CD14-positive monocyte (primary cell): ENCODE data around the gene DUOXA2. TPM values are rescaled to one million over a fixed set of nuclear protein-coding genes. Genes with fewer than 3 reads are reported as not detected.
A peak's percentile ranks its signal among the peaks of the same experiment; 100 is the strongest.

Experiments
- DNase-seq, 3 donors: peaks; one replicate each; pipeline ENCODE4 v3.0.0-alpha.2; 2011 to 2022
- H2AFZ ChIP-seq: 2 replicates; pipeline ENCODE4 v1.6.0; 2012; ENCODE audit warnings: mild to moderate bottlenecking, low read depth, low read length, inconsistent platforms; ENCODE audit not compliant: insufficient read depth, poor library complexity, severe bottlenecking
- H3K27ac ChIP-seq, 2 donors: 1 replicate in 1 of 2; 2 replicates in 1 of 2; pipeline ENCODE4 v1.5.1; 2012 to 2013; ENCODE audit warnings: low read length in 2 of 2, control low read depth in 1 of 2, inconsistent platforms in 1 of 2, low read depth in 1 of 2, mild to moderate bottlenecking in 1 of 2
- H3K27me3 ChIP-seq, 2 donors: one replicate each; pipeline versions ENCODE4 v1.6.0 to v1.6.1; 2011 to 2013; ENCODE audit warnings: low read length in 2 of 2; ENCODE audit not compliant: control insufficient read depth in 2 of 2, insufficient read depth in 2 of 2
- H3K36me3 ChIP-seq, 2 donors: replicated peaks in 1 of 2; 1 replicate in 1 of 2; 2 replicates in 1 of 2; pipeline versions ENCODE4 v1.5.1 to v1.6.1; 2012 to 2013; ENCODE audit warnings: low read length in 2 of 2, control low read depth in 1 of 2, inconsistent platforms in 1 of 2, mild to moderate bottlenecking in 1 of 2; ENCODE audit not compliant: insufficient read depth in 2 of 2, control insufficient read depth in 1 of 2
- H3K4me1 ChIP-seq, 2 donors: 1 replicate in 1 of 2; 2 replicates in 1 of 2; pipeline versions ENCODE4 v1.5.1 to v1.6.1; 2012 to 2013; ENCODE audit warnings: low read length in 2 of 2, control low read depth in 1 of 2, inconsistent platforms in 1 of 2, mild to moderate bottlenecking in 1 of 2, moderate library complexity in 1 of 2; ENCODE audit not compliant: insufficient read depth in 2 of 2, control insufficient read depth in 1 of 2
- H3K4me2 ChIP-seq: replicated peaks from 2 replicates; pipeline ENCODE3; 2012; ENCODE audit warnings: low read length, moderate library complexity, mild to moderate bottlenecking; ENCODE audit not compliant: poor library complexity, severe bottlenecking; ENCODE audit errors: extremely low read depth
- H3K4me3 ChIP-seq, 3 experiments: fragments of 200-600 bp in 1 of 3; sonication (generic) in 1 of 3; replicated peaks in 1 of 3; 1 replicate in 2 of 3; 2 replicates in 1 of 3; pipeline ENCODE4 v1.5.1; 2011 to 2013; ENCODE audit warnings: low read length in 3 of 3, mild to moderate bottlenecking in 3 of 3, control low read depth in 2 of 3, low read depth in 2 of 3, inconsistent platforms in 1 of 3, moderate library complexity in 1 of 3
- H3K79me2 ChIP-seq: 2 replicates; pipeline ENCODE4 v1.6.0; 2012; ENCODE audit warnings: mild to moderate bottlenecking, control low read depth, inconsistent platforms, low read length, moderate library complexity; ENCODE audit not compliant: insufficient read depth
- H3K9ac ChIP-seq: 2 replicates; pipeline ENCODE4 v1.6.0; 2017; ENCODE audit warnings: low read length, mild to moderate bottlenecking; ENCODE audit not compliant: insufficient read depth, poor library complexity, severe bottlenecking
- H3K9me3 ChIP-seq, 2 donors: replicated peaks in 1 of 2; 1 replicate in 1 of 2; 2 replicates in 1 of 2; pipeline versions ENCODE4 v1.5.1 to v1.6.1; 2012 to 2013; ENCODE audit warnings: low read length in 2 of 2, control low read depth in 1 of 2; ENCODE audit not compliant: control insufficient read depth in 1 of 2, insufficient read depth in 1 of 2
- H4K20me1 ChIP-seq: 2 replicates; pipeline ENCODE4 v1.6.0; 2012; ENCODE audit warnings: mild to moderate bottlenecking, low read length, control low read depth, moderate library complexity; ENCODE audit not compliant: insufficient read depth
- H3K27ac Mint-ChIP-seq, 7 donors: one replicate each; pipeline ENCODE4 v1.8.0; 2020; ENCODE audit warnings: mild to moderate bottlenecking in 7 of 7, mixed read lengths in 7 of 7, moderate library complexity in 6 of 7, inconsistent platforms in 2 of 7
- H3K27me3 Mint-ChIP-seq, 3 donors: one replicate each; pipeline ENCODE4 v1.8.0; 2021 to 2022; ENCODE audit warnings: low read depth in 3 of 3, mild to moderate bottlenecking in 3 of 3, mixed read lengths in 3 of 3, moderate library complexity in 3 of 3, inconsistent platforms in 1 of 3
- H3K36me3 Mint-ChIP-seq, 2 donors: one replicate each; pipeline ENCODE4 v1.8.0; 2020; ENCODE audit warnings: mixed read lengths in 2 of 2, inconsistent platforms in 1 of 2, mild to moderate bottlenecking in 1 of 2
- H3K4me1 Mint-ChIP-seq: one replicate; pipeline ENCODE4 v1.8.0; 2020; ENCODE audit warnings: mild to moderate bottlenecking, mixed read lengths
- H3K4me3 Mint-ChIP-seq, 2 donors: one replicate each; pipeline ENCODE4 v1.8.0; 2020; ENCODE audit warnings: mild to moderate bottlenecking in 2 of 2, mixed read lengths in 2 of 2, moderate library complexity in 1 of 2
- H3K9me3 Mint-ChIP-seq, 7 donors: one replicate each; pipeline ENCODE4 v1.8.0; 2020 to 2022; ENCODE audit warnings: mixed read lengths in 7 of 7, mild to moderate bottlenecking in 6 of 7, moderate library complexity in 6 of 7, inconsistent platforms in 2 of 7
- CTCF ChIP-seq: fragments of 200-600 bp; IDR thresholded peaks from one replicate; pipeline ENCODE4 v1.8.0; 2022; ENCODE audit warnings: antibody characterized with exemption, mild to moderate bottlenecking
- WGBS: methylation state at CpG from one replicate; pipeline ENCODE4 v1.1.5; 2013; ENCODE audit warnings: missing lambda C conversion rate; ENCODE audit not compliant: insufficient coverage; 5-methylcytosine and 5-hydroxymethylcytosine counted together
- intact Hi-C, 2 donors: fragments of 100-400 bp; cut with micrococcal nuclease; formaldehyde crosslinking; loops; one replicate each; pipeline versions ENCODE4 v1.15.0 to v1.15.1; 2023
- polyA plus RNA-seq, 3 donors: library from polyadenylated mRNA; depleted of rRNA in 1 of 3; unstranded in 2 of 3; stranded (reverse) in 1 of 3; fragments of 300-500 nt in 2 of 3; fragments of >200 nt in 1 of 3; fragmentation: Illumina TruSeq in 2 of 3; gene quantifications; 1 replicate in 2 of 3; 2 replicates in 1 of 3; pipeline ENCODE4 v1.2.3, GENCODE V29; 2012 to 2021

Gene DUOXA2
- polyA plus RNA-seq, 3 donors: not detected

- H3K79me2 ChIP-seq: no peaks in the 10 kb centered on the region
- H3K9ac ChIP-seq: no peak overlapping the region
- no peak for DNase-seq
- no peaks in the 10 kb centered on the region for H3K4me1 ChIP-seq
- Mint-ChIP-seq H3K36me3 (peaks cover 0 to 7% of the 10 kb centered on the region in 2 donors), H3K27ac (no peak overlapping the region), H3K4me1 (no peaks in the 10 kb centered on the region), H3K9me3 (peaks cover 0 to 3% (median 0%) of the 10 kb centered on the region in 7 donors), H3K4me3 (no peak overlapping the region), H3K27me3 (peaks cover 3 to 7% (median 6%) of the 10 kb centered on the region in 3 donors)
- H3K36me3 ChIP-seq: no peaks in the 10 kb centered on the region
- no peak overlapping the region for H3K4me2 ChIP-seq
- 97% methylated on average over 6 of the region's 6 CpGs for WGBS
- no peak overlapping the region for H2AFZ ChIP-seq
- H3K27me3 ChIP-seq: no peaks in the 10 kb centered on the region
- intact Hi-C loops: no loop called here
- no peak for TF ChIP-seq CTCF
- H3K9me3 ChIP-seq: no peaks in the 10 kb centered on the region
- H3K4me3 ChIP-seq: no peak overlapping the region
- H4K20me1 ChIP-seq: no peaks in the 10 kb centered on the region
- no peak overlapping the region for H3K27ac ChIP-seq
Measured at GRCh38 chr15:45150997-45151396, 36.9 kb downstream of the DUOXA2 start.

DNA sequence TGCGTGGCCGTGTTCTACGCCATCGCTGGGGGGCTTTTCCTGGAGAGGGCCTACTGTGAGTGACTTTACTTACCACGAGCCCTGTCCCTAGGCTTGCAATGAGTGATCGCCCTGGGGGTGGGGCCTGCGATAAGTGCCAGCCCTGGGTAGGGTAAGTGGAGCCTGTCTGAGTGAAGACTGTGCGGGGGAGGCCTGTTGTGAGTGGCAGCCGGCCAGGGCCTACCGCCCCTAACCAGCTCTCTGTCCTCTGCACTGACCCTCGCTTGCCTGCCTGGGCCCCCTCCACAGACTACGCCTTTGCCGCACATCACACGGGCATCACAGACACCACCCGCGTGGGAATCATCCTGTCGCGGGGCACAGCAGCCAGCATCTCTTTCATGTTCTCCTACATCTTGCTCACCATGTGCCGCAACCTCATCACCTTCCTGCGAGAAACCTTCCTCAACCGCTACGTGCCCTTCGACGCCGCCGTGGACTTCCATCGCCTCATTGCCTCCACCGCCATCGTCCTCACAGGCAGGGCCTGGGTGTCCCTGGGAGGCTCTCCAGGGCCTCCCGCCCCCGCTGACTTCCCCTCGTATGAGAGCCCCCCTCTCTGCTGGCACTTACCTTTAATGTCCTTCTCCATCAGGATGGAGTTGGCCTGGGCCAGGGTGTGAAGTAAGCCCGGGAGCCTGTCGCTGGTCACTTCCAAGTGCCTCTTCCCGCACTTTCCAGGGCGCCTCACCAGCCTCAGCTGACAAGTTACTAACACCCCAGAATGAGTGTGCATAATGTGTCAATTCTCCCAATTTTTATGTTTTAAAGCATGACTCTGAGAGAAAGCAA, 38.1 kb downstream of the DUOXA2 start:
- H2AFZ ChIP-seq: no peak overlapping the region
- no peaks in the 10 kb centered on the region for H4K20me1 ChIP-seq
- no peak overlapping the region for H3K4me2 ChIP-seq
- no peak overlapping the region for H3K4me3 Mint-ChIP-seq
- intact Hi-C loops: no loop called here
- H3K27me3 Mint-ChIP-seq: peaks cover 2 to 8% (median 7%) of the 10 kb centered on the region in 3 donors
- H3K4me1 Mint-ChIP-seq: no peaks in the 10 kb centered on the region
- no peaks in the 10 kb centered on the region for H3K27me3 ChIP-seq
- H3K36me3 Mint-ChIP-seq: peaks cover 2 to 7% of the 10 kb centered on the region in 2 donors
- TF ChIP-seq CTCF: no peak
- no peaks in the 10 kb centered on the region for H3K9me3 ChIP-seq
- H3K79me2 ChIP-seq: no peaks in the 10 kb centered on the region
- DNase-seq: no peak
- no peak overlapping the region for H3K27ac ChIP-seq
- H3K9me3 Mint-ChIP-seq: peaks cover 0 to 3% (median 0%) of the 10 kb centered on the region in 7 donors
- no peak overlapping the region for H3K9ac ChIP-seq
- peak overlapping the region in 1 of 7 donors; percentile 16 for H3K27ac Mint-ChIP-seq
- H3K4me3 ChIP-seq: no peak overlapping the region
- no peaks in the 10 kb centered on the region for H3K36me3 ChIP-seq
- no peaks in the 10 kb centered on the region for H3K4me1 ChIP-seq
- WGBS: 98% methylated on average over 31 of the region's 36 CpGs
